Nephron (organoid): ENCODE data around the gene LOC128125822.
A peak's percentile ranks its signal among the peaks of the same experiment; 100 is the strongest.

ENCODE experiments used
- H3K27ac Mint-ChIP-seq, 3 experiments: 2 replicates each; pipeline ENCODE4 v1.8.0; 2020; ENCODE audit warnings: mixed read lengths in 3 of 3, mild to moderate bottlenecking in 2 of 3, moderate library complexity in 1 of 3
- H3K27me3 Mint-ChIP-seq: 2 replicates; pipeline ENCODE4 v1.8.0; 2021; ENCODE audit warnings: low read depth, mild to moderate bottlenecking, moderate library complexity, mixed read lengths
- H3K36me3 Mint-ChIP-seq: 2 replicates; pipeline ENCODE4 v1.8.0; 2020; ENCODE audit warnings: low read depth, mixed read lengths
- H3K4me1 Mint-ChIP-seq: 2 replicates; pipeline ENCODE4 v1.8.0; 2020; ENCODE audit warnings: mixed read lengths
- H3K4me3 Mint-ChIP-seq, 3 experiments: 2 replicates each; pipeline ENCODE4 v1.8.0; 2020; ENCODE audit warnings: mild to moderate bottlenecking in 3 of 3, mixed read lengths in 3 of 3, moderate library complexity in 2 of 3
- H3K9me3 Mint-ChIP-seq: 2 replicates; pipeline ENCODE4 v1.8.0; 2020; ENCODE audit warnings: mixed read lengths
- CTCF ChIP-seq, 3 experiments: fragments of 200-600 bp; sonication (generic); IDR thresholded peaks; one replicate each; pipeline ENCODE4 v1.5.0; 2021; ENCODE audit warnings: antibody characterized with exemption in 3 of 3; ENCODE audit not compliant: unreplicated experiment in 3 of 3

Gene LOC128125822

GRCh38 chr6:63589952-63590411 is 17.7 kb downstream of the LOC128125822 start:
- H3K4me3 Mint-ChIP-seq = no peak overlapping the region
- H3K9me3 Mint-ChIP-seq = no peaks in the 10 kb centered on the region

GRCh38 chr6:63592886-63593285 is 20.6 kb downstream of the LOC128125822 start:
- no peaks in the 10 kb centered on the region for H3K27me3 Mint-ChIP-seq
- no peaks in the 10 kb centered on the region for H3K9me3 Mint-ChIP-seq
- no peak overlapping the region for H3K27ac Mint-ChIP-seq
- H3K4me3 Mint-ChIP-seq = no peak overlapping the region
- no peaks in the 10 kb centered on the region for H3K4me1 Mint-ChIP-seq
- H3K36me3 Mint-ChIP-seq = no peaks in the 10 kb centered on the region
- no peak for TF ChIP-seq CTCF (IDR thresholded peaks at IDR 0.05; ENCODE audit: unreplicated experiment in 3 of 3)

More at GRCh38 chr6:63589952-63590411, 17.7 kb downstream of the LOC128125822 start:
- H3K27me3 Mint-ChIP-seq = no peaks in the 10 kb centered on the region
- H3K36me3 Mint-ChIP-seq = no peaks in the 10 kb centered on the region
- no peaks in the 10 kb centered on the region for H3K4me1 Mint-ChIP-seq
- TF ChIP-seq CTCF (IDR thresholded peaks at IDR 0.05; ENCODE audit: unreplicated experiment in 3 of 3) = no peak
- no peak overlapping the region for H3K27ac Mint-ChIP-seq

- no peaks in the 10 kb centered on the region for H3K27me3 Mint-ChIP-seq
- no peak for TF ChIP-seq CTCF (IDR thresholded peaks at IDR 0.05; ENCODE audit: unreplicated experiment in 3 of 3)
- no peaks in the 10 kb centered on the region for H3K36me3 Mint-ChIP-seq
- peak overlapping the region; percentile 72 to 94 (median 93) for H3K27ac Mint-ChIP-seq
- no peaks in the 10 kb centered on the region for H3K4me1 Mint-ChIP-seq
- no peaks in the 10 kb centered on the region for H3K9me3 Mint-ChIP-seq
- H3K4me3 Mint-ChIP-seq = peak overlapping the region; percentile 95 to 96 (median 95)
These were observed 25.1 kb downstream of the LOC128125822 start for GRCh38 chr6:63597141-63598048.

GRCh38 chr6:63598049-63599036 is 26.1 kb downstream of the LOC128125822 start:
- TF ChIP-seq CTCF (IDR thresholded peaks at IDR 0.05; ENCODE audit: unreplicated experiment in 3 of 3) = peak; percentile 90 to 95 (median 92)
- no peaks in the 10 kb centered on the region for H3K4me1 Mint-ChIP-seq
- H3K27me3 Mint-ChIP-seq = no peaks in the 10 kb centered on the region
- H3K9me3 Mint-ChIP-seq = no peaks in the 10 kb centered on the region
- H3K27ac Mint-ChIP-seq = peak overlapping the region; percentile 72 to 94 (median 93)
- H3K4me3 Mint-ChIP-seq = peak overlapping the region; percentile 95 to 96 (median 95)
- no peaks in the 10 kb centered on the region for H3K36me3 Mint-ChIP-seq

- TF ChIP-seq CTCF (IDR thresholded peaks at IDR 0.05; ENCODE audit: unreplicated experiment in 3 of 3) = no peak
- H3K4me3 Mint-ChIP-seq = peak overlapping the region; percentile 95 to 96 (median 95)
- H3K27me3 Mint-ChIP-seq = no peaks in the 10 kb centered on the region
- H3K9me3 Mint-ChIP-seq = no peaks in the 10 kb centered on the region
- no peaks in the 10 kb centered on the region for H3K36me3 Mint-ChIP-seq
- no peaks in the 10 kb centered on the region for H3K4me1 Mint-ChIP-seq
- peak overlapping the region in 1 of 3 experiments; percentile 94 for H3K27ac Mint-ChIP-seq
These were observed 27.0 kb downstream of the LOC128125822 start for GRCh38 chr6:63599243-63599642.
